HS-5 (cell line): Measurements from ENCODE around the gene SAMD10.
"Not testable (repeated sequence)": the region's sequence is repeated elsewhere in the genome, so short reads cannot be mapped to it uniquely, and the experiment has no call there.

Experiments used
- DNase-seq: peaks from one replicate; pipeline ENCODE4 v3.0.0-alpha.2; 2012; ENCODE audit warnings: low read depth

SAMD10 gene

GRCh38 chr20:63968928-63969760 is 10.3 kb downstream of the SAMD10 start:
- DNase-seq = no peak

GRCh38 chr20:63968136-63968927 is 11.1 kb downstream of the SAMD10 start:
- DNase-seq = no peak

GRCh38 chr20:63967330-63968135 is 11.9 kb downstream of the SAMD10 start:
- no peak for DNase-seq

GRCh38 chr20:63966944-63967322 is 12.5 kb downstream of the SAMD10 start:
- DNase-seq = no peak

- no peak for DNase-seq
These were observed 13.1 kb downstream of the SAMD10 start for GRCh38 chr20:63966172-63966943.

GRCh38 chr20:63964412-63964811 is 15.0 kb downstream of the SAMD10 start:
- no peak for DNase-seq

- DNase-seq = no peak
These were observed 15.6 kb downstream of the SAMD10 start for GRCh38 chr20:63963784-63964301.

GRCh38 chr20:63963348-63963741 is 16.1 kb downstream of the SAMD10 start:
- no peak for DNase-seq

GRCh38 chr20:63962426-63963347 is 16.8 kb downstream of the SAMD10 start:
- DNase-seq = no peak

- DNase-seq = no peak
These were observed 17.6 kb downstream of the SAMD10 start for GRCh38 chr20:63961664-63962425.

GRCh38 chr20:63960654-63961621 is 18.5 kb downstream of the SAMD10 start:
- DNase-seq = not testable (repeated sequence)

- DNase-seq = no peak
These were observed 19.8 kb downstream of the SAMD10 start for GRCh38 chr20:63959699-63960075.

- DNase-seq = no peak
These were observed 20.3 kb downstream of the SAMD10 start for GRCh38 chr20:63958964-63959698.

GRCh38 chr20:63958471-63958870 is 21.0 kb downstream of the SAMD10 start:
- no peak for DNase-seq

GRCh38 chr20:63957690-63958441 is 21.6 kb downstream of the SAMD10 start:
- DNase-seq = no peak

- DNase-seq = no peak
These were observed 22.3 kb downstream of the SAMD10 start for GRCh38 chr20:63957004-63957689.
